GM18505 (cell line): ENCODE results near the gene ZBTB5.
"Not testable (repeated sequence)": the region's sequence is repeated elsewhere in the genome, so short reads cannot be mapped to it uniquely, and the experiment has no call there.

Experiments used
- ATAC-seq: cut with Tn5 transposase; IDR thresholded peaks from one replicate; pipeline ENCODE4 v1.9.1; 2021; ENCODE audit not compliant: unreplicated experiment
- POLR2A ChIP-seq: IDR thresholded peaks from 4 replicates; pipeline ENCODE4 v1.6.1; 2011; ENCODE audit warnings: borderline replicate concordance; ENCODE audit not compliant: insufficient read depth, insufficient read length; ENCODE audit errors: extremely low read depth

ZBTB5 gene

DNA sequence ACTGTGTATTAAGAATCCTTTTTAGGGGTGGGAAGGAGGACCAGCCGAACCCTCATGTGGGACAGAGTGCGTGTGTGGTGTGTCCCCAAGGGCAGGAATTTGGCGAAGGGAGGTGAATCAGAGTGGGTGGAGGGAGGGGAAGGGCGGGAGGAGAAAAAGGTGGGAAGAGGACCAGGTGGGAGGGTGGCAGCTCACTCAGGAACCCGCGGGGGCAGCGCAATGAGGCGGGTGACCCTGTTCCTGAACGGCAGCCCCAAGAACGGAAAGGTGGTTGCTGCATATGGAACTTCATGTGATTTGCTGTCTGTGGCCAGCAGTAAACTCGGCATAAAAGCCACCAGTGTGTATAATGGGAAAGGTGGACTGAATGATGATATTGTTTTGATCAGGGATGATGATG is 11.7 kb upstream of the ZBTB5 start:
- TF ChIP-seq POLR2A: no peak
- ATAC-seq: no peak

DNA sequence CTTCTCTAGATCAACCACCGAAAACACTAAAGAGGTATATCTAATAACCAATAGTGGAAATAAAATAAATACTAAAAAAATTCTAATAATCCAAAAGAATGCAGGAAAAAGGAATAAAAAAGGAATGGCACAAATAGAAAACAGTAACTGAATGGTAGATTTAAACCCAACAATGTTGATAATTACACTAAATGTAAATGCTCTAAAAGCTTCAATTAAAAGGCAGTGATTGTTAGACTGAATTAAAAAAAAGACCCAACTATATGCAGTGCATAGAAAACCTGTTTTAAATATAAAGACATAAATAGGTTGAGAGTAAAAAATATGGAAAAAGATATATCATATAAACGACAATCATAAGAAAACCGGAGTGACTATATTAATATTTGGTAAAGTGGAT is 9.2 kb upstream of the ZBTB5 start:
- ATAC-seq: no peak
- TF ChIP-seq POLR2A: no peak

DNA sequence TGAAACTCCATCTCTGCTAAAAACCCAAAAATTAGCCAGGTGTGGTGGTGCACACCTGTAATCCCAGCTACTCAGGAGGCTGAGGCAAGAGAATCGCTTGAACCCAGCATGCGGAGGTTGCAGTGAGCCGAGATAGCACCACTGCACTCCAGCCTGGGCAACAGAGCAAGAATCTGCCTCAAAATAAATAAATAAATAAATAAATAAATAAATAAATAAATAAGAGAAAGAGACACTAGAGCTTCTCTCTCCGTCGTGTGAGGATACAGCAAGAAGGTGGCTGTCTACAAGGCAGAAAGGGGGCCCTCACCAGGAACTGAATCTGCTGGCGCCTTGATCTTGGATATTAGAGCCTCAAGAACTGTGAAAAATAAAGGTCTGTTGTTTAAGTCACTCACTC is 8.7 kb upstream of the ZBTB5 start:
- ATAC-seq: not testable (repeated sequence)

DNA sequence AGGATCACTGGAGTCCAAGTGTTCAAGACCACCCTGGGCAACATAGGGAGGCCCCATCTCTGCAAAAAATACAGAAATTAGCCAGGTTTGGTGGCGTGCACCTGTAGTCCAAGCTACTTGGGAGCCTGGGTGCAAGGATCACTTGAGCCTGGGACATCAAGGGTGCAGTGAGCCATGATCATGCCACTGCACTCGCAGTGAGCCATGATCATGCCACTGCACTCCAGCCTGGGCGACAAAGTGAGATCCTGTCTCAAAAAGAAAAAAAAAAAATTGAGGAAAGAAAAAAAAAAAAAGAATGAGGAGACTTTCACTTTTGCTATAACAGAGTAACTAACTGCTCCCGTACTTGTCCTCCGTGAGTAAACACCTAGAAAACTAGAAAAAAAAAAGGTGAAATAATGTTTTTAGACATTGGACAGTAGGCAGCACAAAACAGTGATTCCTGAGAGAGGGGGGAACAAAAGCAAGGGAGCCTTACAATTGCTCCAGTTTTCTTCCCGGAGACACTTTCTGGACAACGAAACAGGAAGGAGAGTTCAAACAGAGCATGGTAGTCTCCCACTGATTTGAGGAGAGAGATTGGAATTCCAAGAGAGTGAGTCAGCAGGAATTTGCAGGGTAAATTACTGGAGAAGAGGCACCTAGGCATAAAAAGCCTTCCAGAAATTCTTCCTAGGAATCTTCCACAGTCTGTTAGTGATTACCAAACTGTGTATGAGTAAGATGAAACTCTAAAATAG is 6.9 kb upstream of the ZBTB5 start:
- ATAC-seq: no peak
- no peak for TF ChIP-seq POLR2A

DNA sequence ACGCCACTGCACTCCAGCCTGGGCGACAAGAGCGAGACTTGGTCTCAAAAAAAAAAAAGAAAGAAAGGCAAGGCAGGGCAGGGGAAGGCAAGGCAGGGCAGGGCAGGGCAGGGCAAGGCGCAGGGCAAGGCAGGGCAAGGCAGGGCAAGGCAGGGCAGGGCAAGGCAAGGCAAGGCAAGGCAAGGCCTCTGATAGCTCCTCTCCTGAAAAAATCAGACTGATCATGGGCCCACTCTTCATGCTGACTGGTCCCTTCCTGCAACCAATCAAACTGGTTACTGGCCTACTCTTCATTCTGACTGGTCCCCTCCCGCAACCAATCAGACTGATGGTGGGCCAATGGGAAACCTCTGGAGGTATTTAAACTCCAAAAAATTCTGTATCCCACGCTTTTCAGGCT is 3.4 kb upstream of the ZBTB5 start:
- no peak for TF ChIP-seq POLR2A
- no peak for ATAC-seq

DNA sequence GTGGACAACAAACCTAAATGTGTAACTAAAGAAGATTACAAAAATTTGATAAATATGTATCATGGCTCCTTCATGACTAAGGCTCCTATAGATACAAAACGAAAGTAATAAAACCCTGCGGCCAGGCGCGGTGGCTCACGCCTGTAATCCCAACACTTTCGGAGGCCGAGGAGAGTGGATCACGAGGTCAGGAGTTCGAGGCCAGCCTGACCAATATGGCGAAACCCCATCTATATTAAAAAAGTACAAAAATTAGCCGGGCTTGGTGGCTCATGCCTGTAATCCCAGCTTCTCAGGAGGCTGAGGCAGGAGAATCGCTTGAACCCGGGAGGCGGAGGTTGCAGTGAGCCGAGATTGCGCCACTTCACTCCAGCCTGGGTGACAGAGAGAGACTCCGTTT is 2.3 kb upstream of the ZBTB5 start:
- ATAC-seq: not testable (repeated sequence)

DNA sequence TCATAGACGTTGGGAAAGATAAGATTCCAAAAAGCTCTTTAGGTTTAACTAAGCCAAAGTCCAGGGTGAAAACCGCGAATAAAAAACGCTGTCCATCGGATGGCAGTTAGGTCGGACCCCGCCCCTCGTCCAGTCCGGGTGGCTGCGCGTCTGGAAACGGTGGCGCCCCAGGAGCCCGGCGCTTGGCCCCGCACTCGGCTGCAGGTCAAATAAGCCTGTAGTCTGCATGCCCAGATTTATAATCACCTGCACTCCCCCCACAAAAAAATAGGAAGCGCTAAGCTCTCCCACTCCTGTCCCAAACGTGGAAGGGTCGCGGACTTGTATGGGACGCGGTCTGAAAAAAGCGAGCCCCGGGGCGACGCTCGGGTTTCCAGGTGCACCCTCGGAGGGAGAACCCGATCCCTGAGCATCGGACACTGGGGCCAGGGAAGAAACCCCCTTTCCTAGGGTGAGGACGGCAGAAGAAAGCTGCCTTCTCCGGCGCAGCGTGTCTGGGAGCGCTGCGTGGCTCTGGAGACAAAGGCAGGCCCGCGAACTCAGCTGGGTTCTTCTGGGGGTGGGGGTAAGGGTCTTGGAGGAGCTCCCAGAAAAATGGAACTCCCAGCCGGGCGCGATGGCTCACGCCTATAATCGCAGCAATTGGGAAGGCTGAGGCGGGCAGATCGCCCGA is 923 bp upstream of the ZBTB5 start:
- ATAC-seq: peak; percentile 6
- TF ChIP-seq POLR2A: peak; percentile 49

DNA sequence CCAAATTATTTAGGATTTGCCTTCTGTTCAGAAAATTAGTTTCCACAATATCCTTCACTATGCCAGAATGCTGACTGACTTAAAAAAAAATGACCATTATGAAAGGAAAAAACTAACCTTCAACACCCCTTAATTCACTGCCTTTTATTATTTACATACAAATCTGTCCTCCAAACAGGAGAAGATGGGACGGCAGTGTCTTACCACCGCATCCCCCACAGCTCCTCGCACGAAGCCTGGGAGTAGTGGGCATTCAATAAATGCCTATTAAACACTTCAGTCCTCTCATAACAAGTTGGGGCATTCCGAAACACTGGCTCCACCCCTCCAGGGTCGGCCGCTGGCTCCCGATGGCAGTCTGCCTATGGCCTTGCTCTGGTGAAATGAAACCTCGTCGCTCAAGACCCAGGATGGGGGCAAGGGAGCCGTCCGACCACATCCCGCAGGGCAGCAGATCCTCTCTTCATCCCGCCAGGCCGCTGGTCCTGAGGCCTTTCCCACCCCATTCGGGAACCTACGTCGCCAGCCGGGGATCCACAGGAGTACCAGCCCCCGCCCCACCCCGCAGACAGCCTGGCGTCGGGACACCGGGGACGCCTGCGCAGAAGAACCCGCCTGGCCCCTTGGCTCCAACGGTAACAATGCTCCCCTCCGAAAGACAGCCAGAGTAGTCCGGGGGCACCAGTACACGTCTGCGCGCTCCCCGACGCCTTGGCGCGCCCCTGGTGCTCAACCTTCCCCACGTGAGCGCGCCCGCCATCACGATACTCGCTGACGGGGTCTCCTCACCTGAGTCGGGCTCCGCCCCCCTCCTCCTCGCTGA is 613 bp downstream of the ZBTB5 start:
- peak; percentile 30 for ATAC-seq
- peak; percentile 68 for TF ChIP-seq POLR2A

DNA sequence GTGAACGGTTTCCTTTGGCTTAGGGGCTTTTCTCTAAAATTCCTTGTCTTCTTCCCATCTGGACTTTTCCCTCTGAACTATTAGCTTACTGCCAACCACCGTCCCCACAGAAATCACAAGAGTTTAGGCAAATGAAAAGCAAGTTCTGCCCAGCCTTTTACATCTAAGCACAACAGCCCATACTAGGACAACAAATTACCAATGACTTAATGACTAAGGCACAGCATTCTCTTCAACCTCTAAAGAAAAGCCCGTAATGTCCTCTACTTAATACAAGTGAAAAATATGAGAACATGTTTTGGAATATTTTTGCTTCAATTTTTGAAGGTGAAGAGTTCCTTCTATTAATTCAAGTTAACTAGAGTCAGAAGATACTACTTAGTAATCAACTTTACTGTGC is 1.2 kb downstream of the ZBTB5 start:
- TF ChIP-seq POLR2A: no peak
- ATAC-seq: no peak

DNA sequence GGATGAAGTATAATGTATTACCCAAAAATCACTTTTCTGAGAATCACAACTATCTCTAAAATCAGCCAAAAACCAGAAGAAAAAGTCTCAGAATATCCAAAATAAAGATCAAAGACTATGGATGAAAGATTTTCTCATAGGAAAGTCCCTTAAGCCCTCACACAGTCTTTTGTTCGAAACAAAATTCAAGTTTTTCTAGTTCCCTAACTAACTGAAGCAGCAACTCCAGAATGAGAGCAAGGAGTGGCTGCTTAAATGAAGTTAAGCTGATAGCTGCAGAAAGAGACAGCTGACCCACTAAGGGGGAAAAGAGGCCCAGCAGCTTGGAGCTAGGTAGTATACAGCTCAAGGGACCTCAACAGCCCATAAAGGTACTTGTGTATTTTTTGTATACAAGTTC is 8.4 kb downstream of the ZBTB5 start:
- TF ChIP-seq POLR2A: no peak
- ATAC-seq: no peak

DNA sequence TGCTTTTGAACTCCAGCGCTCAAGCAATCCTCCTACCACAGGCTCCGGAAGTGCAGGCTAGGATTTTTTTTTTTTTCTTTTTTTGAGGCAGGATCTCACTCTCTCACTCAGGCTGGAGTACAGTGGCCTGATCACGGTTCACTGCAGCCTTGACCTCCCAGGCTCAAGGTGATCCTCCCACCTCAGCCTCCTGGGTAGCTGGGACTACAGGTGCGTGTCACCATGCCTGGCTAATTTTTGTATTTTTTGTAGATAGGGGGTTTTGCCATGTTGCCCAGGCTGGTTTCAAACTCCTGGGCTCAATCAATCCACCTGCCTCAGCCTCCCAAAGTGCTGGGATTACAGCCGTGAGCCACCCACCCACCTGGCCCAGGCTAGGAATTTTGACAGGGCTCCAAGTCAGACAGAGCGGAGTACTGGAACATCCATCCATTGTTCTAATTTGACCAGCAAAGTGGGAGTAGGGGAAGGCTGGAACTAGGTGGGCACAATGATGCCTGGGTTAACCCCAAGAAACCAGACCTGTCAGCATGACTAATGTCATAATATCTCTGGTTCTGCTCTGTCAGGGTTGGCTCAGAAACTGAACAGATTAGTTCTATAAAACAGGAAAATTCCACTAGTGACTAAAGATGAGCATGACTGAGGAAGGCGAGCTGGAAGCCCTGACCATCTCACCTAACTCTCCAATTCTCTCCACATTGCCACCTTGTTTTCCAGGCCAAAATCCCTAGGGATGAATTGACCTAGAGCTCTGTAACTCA is 9.2 kb downstream of the ZBTB5 start:
- no peak for ATAC-seq
- no peak for TF ChIP-seq POLR2A

DNA sequence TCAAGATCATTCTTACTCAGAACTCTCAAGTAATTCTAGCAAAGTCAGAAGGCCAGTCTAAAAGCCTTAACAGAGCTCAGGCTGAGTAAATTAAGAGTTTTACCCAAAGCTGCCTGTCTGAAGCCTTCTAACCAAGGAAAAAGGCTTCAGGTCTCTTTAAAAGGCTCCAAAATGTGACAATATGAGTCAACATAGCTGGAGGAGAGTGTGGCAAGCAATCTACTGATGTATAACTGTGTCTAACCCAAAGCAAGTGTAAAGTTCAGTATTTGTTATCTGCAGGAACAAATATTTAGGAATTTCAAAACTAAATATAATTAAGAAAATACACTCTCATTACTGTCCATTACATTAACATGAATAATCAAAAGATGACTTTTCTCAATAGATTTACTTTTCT is 11.0 kb downstream of the ZBTB5 start:
- ATAC-seq: no peak
- TF ChIP-seq POLR2A: no peak

DNA sequence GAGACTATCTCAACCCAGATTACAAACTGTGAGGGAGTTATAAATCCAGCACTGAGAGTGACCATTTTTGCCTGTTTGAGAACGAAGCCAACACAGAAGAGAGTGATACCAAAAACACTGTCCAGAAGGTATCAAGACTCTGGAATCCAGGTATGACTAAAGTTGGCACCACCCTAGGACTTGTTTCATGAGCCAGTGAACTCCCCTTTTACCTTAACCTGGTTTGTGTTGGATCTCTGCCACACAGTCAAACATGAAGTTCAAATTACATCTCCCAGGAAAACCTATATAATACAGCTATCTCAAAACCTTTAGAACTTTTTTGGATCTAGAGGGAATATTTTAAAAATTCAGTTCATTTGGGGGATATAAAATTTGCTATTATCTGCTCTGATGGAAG is 11.4 kb downstream of the ZBTB5 start:
- ATAC-seq: no peak
- no peak for TF ChIP-seq POLR2A
